Vagina (tissue), 2 donors: ENCODE data around the gene PTK6. TPM values are rescaled to one million over a fixed set of nuclear protein-coding genes. Genes with fewer than 3 reads are reported as not detected.

Experiments used
- DNase-seq, 2 donors: peaks; one replicate each; pipeline ENCODE4 v3.0.0-alpha.2; 2017; ENCODE audit errors: extremely low spot score in 2 of 2
- H3K27ac ChIP-seq: fragments of 200-600 bp; sonication (generic); one replicate; pipeline ENCODE4 v1.5.1; 2019
- H3K27me3 ChIP-seq: fragments of 200-600 bp; sonication (generic); one replicate; pipeline ENCODE4 v1.5.1; 2019
- H3K36me3 ChIP-seq, 2 donors: fragments of 200-600 bp; sonication (generic); one replicate each; pipeline ENCODE4 v1.5.1; 2017 to 2019
- H3K4me1 ChIP-seq: fragments of 200-600 bp; sonication (generic); one replicate; pipeline ENCODE4 v1.5.1; 2019
- H3K4me3 ChIP-seq, 2 donors: fragments of 200-600 bp; sonication (generic); 1 replicate in 1 of 2; 2 replicates in 1 of 2; pipeline ENCODE4 v1.5.1; 2016 to 2019
- H3K9me3 ChIP-seq: fragments of 200-600 bp; sonication (generic); one replicate; pipeline ENCODE4 v1.5.1; 2019
- POLR2A ChIP-seq, 2 donors: fragments of 450-650 bp; IDR thresholded peaks; one replicate each; pipeline ENCODE4 v1.6.1; 2017; ENCODE audit warnings: antibody characterized with exemption in 2 of 2, mild to moderate bottlenecking in 2 of 2, moderate library complexity in 2 of 2
- POLR2AphosphoS5 ChIP-seq, 2 donors: sonication (generic); formaldehyde crosslinking; IDR thresholded peaks; one replicate each; pipeline ENCODE4 v1.9.0; 2017; ENCODE audit warnings: antibody characterized with exemption in 2 of 2, mild to moderate bottlenecking in 2 of 2, low read depth in 1 of 2; ENCODE audit not compliant: insufficient read depth in 1 of 2
- intact Hi-C: fragments of 100-400 bp; cut with DNase I; formaldehyde crosslinking; loops from one replicate; pipeline ENCODE4 v1.15.1; 2023
- total RNA-seq: library from RNA; depleted of rRNA; stranded (reverse); fragments of >200 nt; gene quantifications from one replicate; pipeline ENCODE4 v1.2.3, GENCODE V29; 2016
- TF ChIP-seq, protein P1 (sequence below), 3 experiments: fragments of 450-650 bp in 2 of 3; fragments of 200-600 bp in 1 of 3; sonication (generic) in 1 of 3; IDR thresholded peaks; one replicate each; pipeline ENCODE4 v1.5.1; 2017 to 2019; ENCODE audit warnings: antibody characterized with exemption in 3 of 3, mild to moderate bottlenecking in 2 of 3, moderate library complexity in 2 of 3

Gene PTK6
- total RNA-seq, 1 donor from 2014 or later = 25.8 TPM

GRCh38 chr20:63508072-63508768, 29.0 kb downstream of the PTK6 start:
- no peak for DNase-seq
- Histone ChIP-seq H3K4me1 (no peaks in the 10 kb centered on the region), H3K27me3 (no peaks in the 10 kb centered on the region), H3K9me3 (no peaks in the 10 kb centered on the region), H3K36me3 (no peaks in the 10 kb centered on the region), H3K27ac (no peak overlapping the region), H3K4me3 (no peak overlapping the region)
- intact Hi-C loops = no loop called here
- TF ChIP-seq POLR2A (IDR thresholded peaks at IDR 0.05) (no peak), POLR2AphosphoS5 (IDR thresholded peaks at IDR 0.05; ENCODE audit: insufficient read depth in 1 of 2, low read depth in 1 of 2) (no peak)
- TF ChIP-seq, protein P1, sequence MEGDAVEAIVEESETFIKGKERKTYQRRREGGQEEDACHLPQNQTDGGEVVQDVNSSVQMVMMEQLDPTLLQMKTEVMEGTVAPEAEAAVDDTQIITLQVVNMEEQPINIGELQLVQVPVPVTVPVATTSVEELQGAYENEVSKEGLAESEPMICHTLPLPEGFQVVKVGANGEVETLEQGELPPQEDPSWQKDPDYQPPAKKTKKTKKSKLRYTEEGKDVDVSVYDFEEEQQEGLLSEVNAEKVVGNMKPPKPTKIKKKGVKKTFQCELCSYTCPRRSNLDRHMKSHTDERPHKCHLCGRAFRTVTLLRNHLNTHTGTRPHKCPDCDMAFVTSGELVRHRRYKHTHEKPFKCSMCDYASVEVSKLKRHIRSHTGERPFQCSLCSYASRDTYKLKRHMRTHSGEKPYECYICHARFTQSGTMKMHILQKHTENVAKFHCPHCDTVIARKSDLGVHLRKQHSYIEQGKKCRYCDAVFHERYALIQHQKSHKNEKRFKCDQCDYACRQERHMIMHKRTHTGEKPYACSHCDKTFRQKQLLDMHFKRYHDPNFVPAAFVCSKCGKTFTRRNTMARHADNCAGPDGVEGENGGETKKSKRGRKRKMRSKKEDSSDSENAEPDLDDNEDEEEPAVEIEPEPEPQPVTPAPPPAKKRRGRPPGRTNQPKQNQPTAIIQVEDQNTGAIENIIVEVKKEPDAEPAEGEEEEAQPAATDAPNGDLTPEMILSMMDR (IDR thresholded peaks at IDR 0.05) = no peak

DNA sequence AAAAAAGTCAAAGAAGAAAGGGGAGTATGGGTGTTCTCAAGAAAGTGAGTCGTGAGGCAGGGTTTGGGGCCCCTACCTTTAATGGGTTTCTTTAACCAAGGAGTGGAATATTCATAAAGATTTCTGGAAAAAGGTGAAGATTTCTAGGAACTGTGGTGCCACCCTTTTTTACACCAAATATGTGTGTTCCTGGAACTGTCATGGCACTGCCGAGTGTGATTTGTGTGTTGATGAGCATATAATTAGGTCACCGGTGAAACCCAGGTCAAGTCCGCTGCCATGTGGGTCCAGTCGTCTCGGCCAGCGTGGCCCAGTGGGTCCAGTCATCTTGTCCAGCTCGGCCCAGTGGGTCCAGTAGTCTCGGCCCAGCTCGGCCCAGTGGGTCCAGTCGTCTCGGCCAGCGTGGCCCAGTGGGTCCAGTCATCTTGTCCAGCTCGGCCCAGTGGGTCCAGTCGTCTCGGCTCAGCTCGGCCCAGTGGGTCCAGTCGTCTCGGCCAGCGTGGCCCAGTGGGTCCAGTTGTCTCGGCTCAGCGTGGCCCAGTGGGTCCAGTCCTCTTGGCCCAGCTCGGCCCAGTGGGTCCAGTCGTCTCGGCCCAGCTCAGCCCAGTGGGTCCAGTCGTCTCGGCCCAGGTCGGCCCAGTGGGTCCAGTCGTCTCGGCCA, 30.0 kb downstream of the PTK6 start:
- intact Hi-C loops = no loop called here
- no peak overlapping the region for H3K4me3 ChIP-seq
- H3K4me1 ChIP-seq = no peaks in the 10 kb centered on the region
- H3K27ac ChIP-seq = no peak overlapping the region
- no peaks in the 10 kb centered on the region for H3K36me3 ChIP-seq
- TF ChIP-seq POLR2A (IDR thresholded peaks at IDR 0.05) (no peak), POLR2AphosphoS5 (IDR thresholded peaks at IDR 0.05; ENCODE audit: insufficient read depth in 1 of 2, low read depth in 1 of 2) (no peak)
- TF ChIP-seq, protein P1 (IDR thresholded peaks at IDR 0.05) = no peak
- DNase-seq = no peak
- H3K27me3 ChIP-seq = no peaks in the 10 kb centered on the region
- no peaks in the 10 kb centered on the region for H3K9me3 ChIP-seq

GRCh38 chr20:63505723-63506122, 31.5 kb downstream of the PTK6 start:
- TF ChIP-seq POLR2AphosphoS5 (IDR thresholded peaks at IDR 0.05; ENCODE audit: insufficient read depth in 1 of 2, low read depth in 1 of 2) (no peak), POLR2A (IDR thresholded peaks at IDR 0.05) (no peak)
- TF ChIP-seq, protein P1 (IDR thresholded peaks at IDR 0.05) = no peak
- H3K36me3 ChIP-seq = no peaks in the 10 kb centered on the region
- DNase-seq = no peak
- H3K9me3 ChIP-seq = no peaks in the 10 kb centered on the region
- H3K4me1 ChIP-seq = no peaks in the 10 kb centered on the region
- no peak overlapping the region for H3K4me3 ChIP-seq
- intact Hi-C loops = no loop called here
- no peak overlapping the region for H3K27ac ChIP-seq
- H3K27me3 ChIP-seq = peaks cover under 1% of the 10 kb centered on the region

GRCh38 chr20:63505281-63505680, 31.9 kb downstream of the PTK6 start:
- no peak overlapping the region for H3K27ac ChIP-seq
- TF ChIP-seq POLR2AphosphoS5 (IDR thresholded peaks at IDR 0.05; ENCODE audit: insufficient read depth in 1 of 2, low read depth in 1 of 2) = no peak
- no peak for TF ChIP-seq POLR2A (IDR thresholded peaks at IDR 0.05)
- TF ChIP-seq, protein P1 (IDR thresholded peaks at IDR 0.05) = no peak
- no peaks in the 10 kb centered on the region for H3K36me3 ChIP-seq
- no peaks in the 10 kb centered on the region for H3K4me1 ChIP-seq
- no peak for DNase-seq
- intact Hi-C loops = no loop called here
- H3K9me3 ChIP-seq = no peaks in the 10 kb centered on the region
- peaks cover 5% of the 10 kb centered on the region for H3K27me3 ChIP-seq
- H3K4me3 ChIP-seq = no peak overlapping the region

- H3K27me3 ChIP-seq = peaks cover 11% of the 10 kb centered on the region
These were observed 32.5 kb downstream of the PTK6 start for GRCh38 chr20:63504642-63505041.

More at GRCh38 chr20:63504642-63505041, 32.5 kb downstream of the PTK6 start:
- H3K36me3 ChIP-seq = no peaks in the 10 kb centered on the region
- H3K9me3 ChIP-seq = no peaks in the 10 kb centered on the region
- no peak for TF ChIP-seq POLR2AphosphoS5 (IDR thresholded peaks at IDR 0.05; ENCODE audit: insufficient read depth in 1 of 2, low read depth in 1 of 2)
- TF ChIP-seq, protein P1 (IDR thresholded peaks at IDR 0.05) = no peak
- no peak for TF ChIP-seq POLR2A (IDR thresholded peaks at IDR 0.05)
- DNase-seq = no peak
- no peak overlapping the region for H3K27ac ChIP-seq
- no peak overlapping the region for H3K4me3 ChIP-seq
- H3K4me1 ChIP-seq = peaks cover 3% of the 10 kb centered on the region
- intact Hi-C loops = no loop called here
